Tibial nerve (tissue), 4 donors: ENCODE data around the gene MARVELD1. TPM values are rescaled to one million over a fixed set of nuclear protein-coding genes. Genes with fewer than 3 reads are reported as not detected.

Experiments used
- DNase-seq, 2 donors: peaks; one replicate each; pipeline ENCODE4 v3.0.0-alpha.2; 2019; ENCODE audit warnings: low spot score in 2 of 2
- H3K27ac ChIP-seq, 4 donors: fragments of 200-600 bp; sonication (generic) in 3 of 4; one replicate each; pipeline ENCODE4 v1.5.1; 2017 to 2019; ENCODE audit warnings: mild to moderate bottlenecking in 1 of 4
- H3K27me3 ChIP-seq, 2 donors: fragments of 200-600 bp; sonication (generic) in 1 of 2; one replicate each; pipeline versions ENCODE4 v1.5.1 to v1.6.0; 2017 to 2019
- H3K36me3 ChIP-seq, 3 donors: fragments of 200-600 bp; sonication (generic); one replicate each; pipeline ENCODE4 v1.5.1; 2018 to 2019
- H3K4me1 ChIP-seq, 4 donors: fragments of 200-600 bp; sonication (generic) in 3 of 4; one replicate each; pipeline ENCODE4 v1.5.1; 2017 to 2019
- H3K4me3 ChIP-seq, 4 donors: fragments of 200-600 bp; sonication (generic) in 3 of 4; one replicate each; pipeline ENCODE4 v1.5.1; 2017 to 2019; ENCODE audit warnings: mild to moderate bottlenecking in 1 of 4, moderate library complexity in 1 of 4
- H3K9me3 ChIP-seq, 4 donors: fragments of 200-600 bp; sonication (generic) in 3 of 4; one replicate each; pipeline ENCODE4 v1.5.1; 2017 to 2019
- EP300 ChIP-seq, 2 donors: sonication (generic); formaldehyde crosslinking; IDR thresholded peaks; one replicate each; pipeline ENCODE4 v1.6.1; 2017; ENCODE audit warnings: antibody characterized with exemption in 2 of 2, mild to moderate bottlenecking in 1 of 2
- POLR2A ChIP-seq, 2 donors: fragments of 450-650 bp; IDR thresholded peaks; one replicate each; pipeline ENCODE4 v1.6.1; 2017; ENCODE audit warnings: antibody characterized with exemption in 2 of 2, mild to moderate bottlenecking in 2 of 2, moderate library complexity in 2 of 2
- WGBS, 2 donors: methylation state at CpG; one replicate each; pipeline ENCODE4 v1.1.5; 2018; 5-methylcytosine and 5-hydroxymethylcytosine counted together
- total RNA-seq, 4 donors: library from RNA; depleted of rRNA; stranded (reverse); fragments of >200 nt; gene quantifications; one replicate each; pipeline ENCODE4 v1.1.0, GENCODE V29; 2016
- TF ChIP-seq, protein P1 (sequence below), 5 experiments: fragments of 200-600 bp in 3 of 5; fragments of 450-650 bp in 2 of 5; sonication (generic) in 3 of 5; IDR thresholded peaks; one replicate each; pipeline ENCODE4 v1.5.1; 2016 to 2019; ENCODE audit warnings: antibody characterized with exemption in 5 of 5, mild to moderate bottlenecking in 3 of 5, moderate library complexity in 2 of 5

The MARVELD1 gene
- total RNA-seq, 4 donors from 2014 or later, result 28.0 to 45.3 (median 42.2) TPM

GRCh38 chr10:97743169-97743943, 29.8 kb downstream of the MARVELD1 start:
- TF ChIP-seq, protein P1, sequence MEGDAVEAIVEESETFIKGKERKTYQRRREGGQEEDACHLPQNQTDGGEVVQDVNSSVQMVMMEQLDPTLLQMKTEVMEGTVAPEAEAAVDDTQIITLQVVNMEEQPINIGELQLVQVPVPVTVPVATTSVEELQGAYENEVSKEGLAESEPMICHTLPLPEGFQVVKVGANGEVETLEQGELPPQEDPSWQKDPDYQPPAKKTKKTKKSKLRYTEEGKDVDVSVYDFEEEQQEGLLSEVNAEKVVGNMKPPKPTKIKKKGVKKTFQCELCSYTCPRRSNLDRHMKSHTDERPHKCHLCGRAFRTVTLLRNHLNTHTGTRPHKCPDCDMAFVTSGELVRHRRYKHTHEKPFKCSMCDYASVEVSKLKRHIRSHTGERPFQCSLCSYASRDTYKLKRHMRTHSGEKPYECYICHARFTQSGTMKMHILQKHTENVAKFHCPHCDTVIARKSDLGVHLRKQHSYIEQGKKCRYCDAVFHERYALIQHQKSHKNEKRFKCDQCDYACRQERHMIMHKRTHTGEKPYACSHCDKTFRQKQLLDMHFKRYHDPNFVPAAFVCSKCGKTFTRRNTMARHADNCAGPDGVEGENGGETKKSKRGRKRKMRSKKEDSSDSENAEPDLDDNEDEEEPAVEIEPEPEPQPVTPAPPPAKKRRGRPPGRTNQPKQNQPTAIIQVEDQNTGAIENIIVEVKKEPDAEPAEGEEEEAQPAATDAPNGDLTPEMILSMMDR (IDR thresholded peaks at IDR 0.05), result no peak
- TF ChIP-seq EP300 (IDR thresholded peaks at IDR 0.05), result no peak
- TF ChIP-seq POLR2A (IDR thresholded peaks at IDR 0.05), result no peak
- H3K27ac ChIP-seq, result no peak overlapping the region
- WGBS, 2 donors, result 72 to 75% methylated on average over 10 of the region's 10 CpGs
- peaks cover 0 to 29% (median 4%) of the 10 kb centered on the region in 4 donors for H3K4me1 ChIP-seq
- H3K9me3 ChIP-seq, result no peaks in the 10 kb centered on the region
- peaks cover 0 to 84% (median 0%) of the 10 kb centered on the region in 3 donors for H3K36me3 ChIP-seq
- no peaks in the 10 kb centered on the region for H3K27me3 ChIP-seq
- no peak for DNase-seq
- no peak overlapping the region for H3K4me3 ChIP-seq

DNA sequence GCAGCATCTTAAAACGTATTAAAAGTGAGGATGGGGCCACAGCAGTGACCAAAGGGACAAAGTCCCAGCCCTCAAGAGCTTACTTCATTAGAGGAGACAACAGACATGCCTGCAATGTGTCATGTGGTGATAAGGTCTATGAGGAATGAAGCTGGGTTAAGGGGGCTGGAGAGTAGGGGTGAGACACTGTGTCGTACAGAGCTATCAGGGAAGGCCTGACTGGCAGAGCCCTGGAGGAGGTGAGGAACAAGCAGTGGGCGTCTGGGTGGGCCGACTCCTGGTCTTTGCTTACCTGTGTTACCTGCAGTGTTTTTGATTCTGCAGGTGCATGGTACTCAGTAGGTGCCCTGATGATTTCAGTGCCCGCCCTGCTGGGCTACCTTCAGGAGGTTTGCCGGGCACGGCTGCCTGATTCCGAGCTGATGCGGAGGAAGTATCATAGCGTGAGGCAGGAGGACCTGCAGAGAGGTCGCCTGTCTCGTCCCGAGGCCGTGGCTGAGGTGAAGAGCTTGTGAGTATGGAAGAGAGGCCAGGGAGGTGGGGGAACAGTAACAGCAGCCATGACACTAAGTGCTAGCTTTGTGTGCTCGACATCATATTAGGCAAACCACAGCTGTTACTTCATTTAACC, 31.0 kb downstream of the MARVELD1 start:
- no peaks in the 10 kb centered on the region for H3K9me3 ChIP-seq
- H3K27ac ChIP-seq, result no peak overlapping the region
- DNase-seq, result no peak
- H3K36me3 ChIP-seq, result peaks cover 0 to 96% (median 1%) of the 10 kb centered on the region in 3 donors
- H3K4me3 ChIP-seq, result no peak overlapping the region
- H3K27me3 ChIP-seq, result no peaks in the 10 kb centered on the region
- WGBS, 2 donors, result 90 to 91% methylated on average over 14 to 15 of the region's 15 CpGs
- no peak for TF ChIP-seq EP300 (IDR thresholded peaks at IDR 0.05)
- TF ChIP-seq, protein P1 (IDR thresholded peaks at IDR 0.05), result no peak
- no peak for TF ChIP-seq POLR2A (IDR thresholded peaks at IDR 0.05)
- H3K4me1 ChIP-seq, result peaks cover 0 to 21% (median 0%) of the 10 kb centered on the region in 4 donors

DNA sequence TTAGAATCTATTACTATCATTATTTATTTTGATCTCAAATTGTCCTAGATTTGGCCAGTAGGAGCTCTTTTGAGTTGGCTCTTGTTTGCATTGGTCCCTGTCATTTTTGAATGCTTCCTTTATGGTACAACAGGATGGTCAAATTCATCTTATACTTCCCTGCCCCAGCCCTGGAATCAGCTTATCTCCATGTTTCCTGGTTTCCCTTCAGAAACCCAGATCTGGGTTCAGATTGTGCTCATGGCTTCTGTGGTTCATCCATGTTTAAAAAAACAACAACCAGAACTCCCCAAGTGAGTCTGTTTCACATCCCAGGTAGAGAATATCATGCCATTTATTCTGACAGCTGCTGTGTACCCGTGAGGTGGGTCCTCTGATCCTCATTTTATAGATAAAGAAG, 34.0 kb downstream of the MARVELD1 start:
- Histone ChIP-seq H3K36me3 (peaks cover 2 to 99% (median 15%) of the 10 kb centered on the region in 3 donors), H3K9me3 (no peaks in the 10 kb centered on the region), H3K4me3 (no peak overlapping the region), H3K4me1 (peaks cover 0 to 12% (median 0%) of the 10 kb centered on the region in 4 donors), H3K27ac (no peak overlapping the region), H3K27me3 (no peaks in the 10 kb centered on the region)
- TF ChIP-seq EP300 (IDR thresholded peaks at IDR 0.05) (no peak), POLR2A (IDR thresholded peaks at IDR 0.05) (no peak)
- TF ChIP-seq, protein P1 (IDR thresholded peaks at IDR 0.05), result no peak
- no peak for DNase-seq
- WGBS, 2 donors, result 72 to 91% methylated on average over 1 of the region's 1 CpG

- Histone ChIP-seq H3K9me3 (no peaks in the 10 kb centered on the region), H3K36me3 (peaks cover 2 to 99% (median 19%) of the 10 kb centered on the region in 3 donors), H3K27ac (no peak overlapping the region), H3K4me1 (peaks cover 0 to 7% (median 0%) of the 10 kb centered on the region in 4 donors), H3K27me3 (no peaks in the 10 kb centered on the region), H3K4me3 (no peak overlapping the region)
- WGBS, 2 donors, result 75 to 77% methylated on average over 10 of the region's 10 CpGs
- TF ChIP-seq, protein P1 (IDR thresholded peaks at IDR 0.05), result no peak
- TF ChIP-seq POLR2A (IDR thresholded peaks at IDR 0.05) (no peak), EP300 (IDR thresholded peaks at IDR 0.05) (no peak)
- no peak for DNase-seq
These were observed 34.6 kb downstream of the MARVELD1 start for GRCh38 chr10:97748116-97748515.

DNA sequence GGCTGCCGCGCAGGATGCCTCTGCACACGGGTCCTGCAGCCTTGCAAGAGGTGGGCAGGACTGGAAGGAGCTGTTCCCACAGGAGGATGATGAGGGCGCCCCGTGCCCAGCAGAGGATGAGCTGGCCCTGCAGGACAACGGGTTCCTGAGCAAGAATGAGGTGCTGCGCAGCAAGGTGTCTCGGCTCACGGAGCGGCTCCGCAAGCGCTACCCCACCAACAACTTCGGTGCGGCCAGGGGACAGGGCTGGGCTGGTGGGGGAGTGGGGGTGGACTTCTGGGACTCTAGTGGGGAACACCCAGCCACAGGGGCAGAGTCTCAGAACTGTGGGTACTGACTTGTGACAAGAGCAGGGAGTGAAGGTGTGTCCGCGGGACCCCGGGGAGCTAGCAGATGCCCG, 39.4 kb downstream of the MARVELD1 start:
- Histone ChIP-seq H3K4me3 (no peak overlapping the region), H3K36me3 (peaks cover 2 to 100% (median 44%) of the 10 kb centered on the region in 3 donors), H3K9me3 (no peaks in the 10 kb centered on the region), H3K27ac (no peak overlapping the region), H3K4me1 (no peaks in the 10 kb centered on the region), H3K27me3 (no peaks in the 10 kb centered on the region)
- no peak for TF ChIP-seq EP300 (IDR thresholded peaks at IDR 0.05)
- no peak for TF ChIP-seq POLR2A (IDR thresholded peaks at IDR 0.05)
- TF ChIP-seq, protein P1 (IDR thresholded peaks at IDR 0.05), result no peak
- 91 to 92% methylated on average over 18 of the region's 18 CpGs for WGBS, 2 donors
- no peak for DNase-seq
